Measurements from ENCODE around the gene CACNB2. TPM values are rescaled to one million over a fixed set of nuclear protein-coding genes. Genes with fewer than 3 reads are reported as not detected.

Gene CACNB2
- total and polyA plus RNA-seq, 4 donors = 0.38 to 3.1 (median 0.83) TPM

DNA sequence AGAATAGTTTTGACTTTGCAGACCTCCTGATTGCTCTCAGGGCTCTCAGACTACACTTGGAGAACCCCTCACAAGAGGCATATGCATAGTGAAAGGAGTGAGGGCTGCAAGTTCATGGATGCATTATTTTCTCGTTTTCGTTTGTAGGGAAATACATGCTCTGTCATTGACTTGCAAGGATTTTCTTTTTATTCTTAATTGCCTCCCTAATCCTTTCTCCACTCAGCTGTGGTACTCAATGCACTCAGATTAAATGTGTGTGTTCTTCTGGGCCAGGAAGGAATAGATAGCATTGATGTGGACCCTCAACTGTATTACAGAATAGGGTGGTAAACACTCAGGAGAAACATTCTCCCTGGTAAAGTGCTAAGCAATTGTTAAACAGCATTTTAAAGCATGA lies 188.7 kb downstream of the CACNB2 start:
- no peaks in the 10 kb centered on the region for H3K9me3 ChIP-seq (ENCODE audit: control insufficient read depth in 4 of 4, low read length in 3 of 4)
- no peak for DNase-seq (ENCODE audit: low spot score)
- H3K4me1 ChIP-seq (ENCODE audit: control insufficient read depth in 4 of 4, insufficient read depth in 4 of 4, low read length in 3 of 4) = peaks cover 5 to 34% (median 24%) of the 10 kb centered on the region in 4 donors
- H3K36me3 ChIP-seq (ENCODE audit: control insufficient read depth in 4 of 4, insufficient read depth in 3 of 4, low read depth in 1 of 4, low read length in 3 of 4) = no peaks in the 10 kb centered on the region
- H3K9ac ChIP-seq (ENCODE audit: low read depth in 1 of 2, low read length in 2 of 2) = no peak overlapping the region
- H3K27ac ChIP-seq (ENCODE audit: low read depth in 1 of 2, low read length in 2 of 2) = no peak overlapping the region
- no peak overlapping the region for H3K4me3 ChIP-seq (ENCODE audit: low read depth in 1 of 3, low read length in 3 of 3)
- H3K27me3 ChIP-seq (ENCODE audit: control insufficient read depth in 4 of 4, insufficient read depth in 4 of 4, low read length in 3 of 4) = no peaks in the 10 kb centered on the region
- TF ChIP-seq EGR1 (IDR thresholded peaks at IDR 0.05; ENCODE audit: low read depth in 2 of 2) (no peak), CTCF (IDR thresholded peaks at IDR 0.05; ENCODE audit: low read depth, low read length, missing input control) (no peak), FOXA2 (IDR thresholded peaks at IDR 0.05) (no peak), GABPA (IDR thresholded peaks at IDR 0.05 in 1 of 2, conservative IDR thresholded peaks at IDR 0.05 in 1 of 2) (no peak), ATF3 (IDR thresholded peaks at IDR 0.05) (no peak), FOXA1 (IDR thresholded peaks at IDR 0.05) (no peak), RXRA (IDR thresholded peaks at IDR 0.05) (no peak), ZBTB33 (IDR thresholded peaks at IDR 0.05) (no peak), RAD21 (IDR thresholded peaks at IDR 0.05) (no peak), HNF4G (IDR thresholded peaks at IDR 0.05) (no peak), JUND (IDR thresholded peaks at IDR 0.05) (no peak), YY1 (IDR thresholded peaks at IDR 0.05) (no peak)
- TF ChIP-seq, protein P1, sequence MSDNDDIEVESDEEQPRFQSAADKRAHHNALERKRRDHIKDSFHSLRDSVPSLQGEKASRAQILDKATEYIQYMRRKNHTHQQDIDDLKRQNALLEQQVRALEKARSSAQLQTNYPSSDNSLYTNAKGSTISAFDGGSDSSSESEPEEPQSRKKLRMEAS (IDR thresholded peaks at IDR 0.05) = no peak
- WGBS = 94% methylated on average over 2 of the region's 2 CpGs

DNA sequence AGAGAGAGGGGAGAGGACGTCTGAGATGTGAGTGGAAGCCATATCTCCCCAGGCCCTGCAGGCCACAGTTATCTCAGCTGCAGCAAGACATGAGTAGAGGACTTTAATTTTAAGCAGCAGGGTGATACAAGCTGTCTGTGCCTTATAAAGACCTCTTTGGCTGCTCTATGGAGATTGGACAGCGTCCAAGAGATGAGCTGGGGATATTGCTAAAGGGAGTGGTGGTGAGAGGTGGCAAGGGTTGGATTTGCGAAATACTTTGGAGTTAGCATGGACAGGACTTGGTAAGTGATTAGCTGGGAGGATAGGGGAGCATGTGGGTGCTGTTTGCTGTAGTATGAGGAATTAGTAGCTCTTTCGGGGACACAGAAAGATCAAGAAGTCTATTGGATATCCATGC lies 191.8 kb downstream of the CACNB2 start:
- Histone ChIP-seq H3K9ac (ENCODE audit: low read depth in 1 of 2, low read length in 2 of 2) (no peak overlapping the region), H3K9me3 (ENCODE audit: control insufficient read depth in 4 of 4, low read length in 3 of 4) (no peaks in the 10 kb centered on the region), H3K36me3 (ENCODE audit: control insufficient read depth in 4 of 4, insufficient read depth in 3 of 4, low read depth in 1 of 4, low read length in 3 of 4) (no peaks in the 10 kb centered on the region), H3K27ac (ENCODE audit: low read depth in 1 of 2, low read length in 2 of 2) (peak overlapping the region; percentile 2 to 65), H3K27me3 (ENCODE audit: control insufficient read depth in 4 of 4, insufficient read depth in 4 of 4, low read length in 3 of 4) (no peaks in the 10 kb centered on the region), H3K4me1 (ENCODE audit: control insufficient read depth in 4 of 4, insufficient read depth in 4 of 4, low read length in 3 of 4) (peaks cover 3 to 29% (median 19%) of the 10 kb centered on the region in 4 donors), H3K4me3 (ENCODE audit: low read depth in 1 of 3, low read length in 3 of 3) (no peak overlapping the region)
- 41% methylated on average over 4 of the region's 4 CpGs for WGBS
- no peak for DNase-seq (ENCODE audit: low spot score)
- TF ChIP-seq RXRA (IDR thresholded peaks at IDR 0.05) (peak; percentile 34 to 72), SP1 (IDR thresholded peaks at IDR 0.05) (no peak), FOXA1 (IDR thresholded peaks at IDR 0.05) (peak; percentile 42), REST (IDR thresholded peaks at IDR 0.05) (peak; percentile 55), HNF4A (conservative IDR thresholded peaks at IDR 0.05) (peak; percentile 70 to 84), GABPA (IDR thresholded peaks at IDR 0.05 in 1 of 2, conservative IDR thresholded peaks at IDR 0.05 in 1 of 2) (no peak), ZBTB33 (IDR thresholded peaks at IDR 0.05) (peak; percentile 34), EGR1 (IDR thresholded peaks at IDR 0.05; ENCODE audit: low read depth in 2 of 2) (no peak), RAD21 (IDR thresholded peaks at IDR 0.05) (peak in 1 of 2 donors; percentile 18), ATF3 (IDR thresholded peaks at IDR 0.05) (no peak), JUND (IDR thresholded peaks at IDR 0.05) (peak in 1 of 2 donors; percentile 37), TAF1 (conservative IDR thresholded peaks at IDR 0.05) (no peak), YY1 (IDR thresholded peaks at IDR 0.05) (peak; percentile 72), HNF4G (IDR thresholded peaks at IDR 0.05) (no peak)
- TF ChIP-seq, protein P1 (IDR thresholded peaks at IDR 0.05) = peak; percentile 62

All from liver (tissue), 9 donors.